MM.1S (cell line): ENCODE data around the gene SDCBP2.

Source experiments
- DNase-seq: peaks from one replicate; pipeline ENCODE4 v3.0.0-alpha.2; 2015
- H2AFZ ChIP-seq: fragments of 300-600 bp; sonication (generic); 2 replicates; pipeline ENCODE4 v1.6.0; 2016; ENCODE audit warnings: antibody characterized with exemption, low read length
- H3F3A ChIP-seq: fragments of 300-600 bp; sonication (generic); 2 replicates; pipeline ENCODE4 v1.6.1; 2016; ENCODE audit warnings: mild to moderate bottlenecking, antibody characterized with exemption, low read length, moderate library complexity, mixed read lengths; ENCODE audit not compliant: insufficient read depth
- H3K27ac ChIP-seq: fragments of 300-600 bp; sonication (generic); 2 replicates; pipeline ENCODE4 v1.5.1; 2016; ENCODE audit warnings: mild to moderate bottlenecking, low read length
- H3K27me3 ChIP-seq: fragments of 300-600 bp; sonication (generic); replicated peaks from 2 replicates; pipeline ENCODE4 v1.6.0; 2016; ENCODE audit warnings: low read length; ENCODE audit not compliant: insufficient read depth
- H3K36me3 ChIP-seq: fragments of 300-600 bp; sonication (generic); replicated peaks from 2 replicates; pipeline ENCODE4 v1.6.1; 2016; ENCODE audit warnings: mild to moderate bottlenecking, low read length, mixed read lengths; ENCODE audit not compliant: insufficient read depth
- H3K4me1 ChIP-seq: fragments of 300-600 bp; sonication (generic); 2 replicates; pipeline ENCODE4 v1.6.1; 2016; ENCODE audit warnings: low read length, mixed read lengths
- H3K4me2 ChIP-seq: fragments of 300-600 bp; sonication (generic); 2 replicates; pipeline ENCODE4 v1.6.0; 2016; ENCODE audit warnings: low read depth, low read length
- H3K4me3 ChIP-seq: fragments of 300-600 bp; sonication (generic); 2 replicates; pipeline ENCODE4 v1.5.1; 2016; ENCODE audit warnings: low read length, mixed read lengths
- H3K79me2 ChIP-seq: fragments of 300-600 bp; sonication (generic); 2 replicates; pipeline ENCODE4 v1.6.1; 2016; ENCODE audit warnings: mixed run types, low read length, mixed read lengths
- H3K9ac ChIP-seq: fragments of 300-600 bp; sonication (generic); 2 replicates; pipeline ENCODE4 v1.6.1; 2016; ENCODE audit warnings: low read length, mixed read lengths
- H3K9me2 ChIP-seq: fragments of 300-600 bp; sonication (generic); replicated peaks from 2 replicates; pipeline ENCODE4 v1.6.1; 2016; ENCODE audit warnings: mild to moderate bottlenecking, low read length, mixed read lengths; ENCODE audit not compliant: insufficient read depth
- H3K9me3 ChIP-seq: fragments of 300-600 bp; sonication (generic); replicated peaks from 2 replicates; pipeline ENCODE4 v1.6.1; 2016; ENCODE audit warnings: mild to moderate bottlenecking, low read length, mixed read lengths; ENCODE audit not compliant: insufficient read depth
- H4K20me1 ChIP-seq: fragments of 300-600 bp; sonication (generic); 2 replicates; pipeline ENCODE4 v1.6.1; 2016; ENCODE audit warnings: mild to moderate bottlenecking, low read length, moderate library complexity, mixed read lengths; ENCODE audit not compliant: insufficient read depth
- EZH2 ChIP-seq: fragments of 300-600 bp; sonication (generic); optimal IDR thresholded peaks from 2 replicates; pipeline ENCODE3; 2017; ENCODE audit warnings: low read depth, mild to moderate bottlenecking, antibody characterized with exemption, low read length, mixed read lengths
- EZH2phosphoT487 ChIP-seq: fragments of 300-600 bp; sonication (generic); IDR thresholded peaks from 2 replicates; pipeline ENCODE4 v1.6.1; 2018; ENCODE audit warnings: antibody characterized with exemption, low read length
- TF ChIP-seq, protein P1 (sequence below): fragments of 300-600 bp; sonication (generic); IDR thresholded peaks from 2 replicates; pipeline ENCODE4 v1.5.1; 2016; ENCODE audit warnings: antibody characterized with exemption, low read length, mixed read lengths

The SDCBP2 gene

DNA sequence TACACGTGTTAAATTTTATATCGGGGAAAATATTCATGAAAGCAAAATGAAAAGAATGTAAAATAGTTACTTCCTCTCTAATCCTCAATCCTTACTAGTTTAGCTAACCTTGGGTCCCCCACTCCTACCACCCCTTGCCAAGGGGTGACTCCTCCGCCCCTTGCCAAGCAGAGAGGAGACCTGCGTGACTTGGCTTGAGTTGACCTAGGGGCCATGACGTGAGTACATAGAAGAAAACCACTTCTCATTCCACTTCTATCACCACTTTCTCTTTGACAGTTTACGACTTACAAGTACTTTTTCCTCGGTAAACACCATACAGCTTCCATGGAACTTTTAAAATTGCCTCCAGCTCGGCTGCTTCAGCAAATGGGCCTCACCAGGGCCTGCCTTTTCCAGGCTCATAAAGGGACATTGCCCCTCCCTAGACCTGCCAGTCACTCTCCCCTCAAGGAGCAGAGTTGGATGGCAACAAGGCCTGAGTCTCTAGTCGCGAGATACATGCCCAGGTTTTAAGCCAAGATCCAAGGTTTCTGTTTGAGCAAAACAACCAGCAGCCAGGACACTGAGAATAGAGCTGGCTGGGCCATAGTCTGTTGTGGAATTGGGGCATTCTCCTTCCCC is 29.9 kb downstream of the SDCBP2 start:
- Histone ChIP-seq H3K79me2 (no peaks in the 10 kb centered on the region), H3K9me2 (no peaks in the 10 kb centered on the region), H3K27me3 (no peaks in the 10 kb centered on the region), H3K4me3 (no peak overlapping the region), H3F3A (no peaks in the 10 kb centered on the region), H3K27ac (no peak overlapping the region), H3K4me1 (no peaks in the 10 kb centered on the region), H2AFZ (no peak overlapping the region), H3K4me2 (no peak overlapping the region), H3K9me3 (no peaks in the 10 kb centered on the region), H4K20me1 (no peaks in the 10 kb centered on the region), H3K9ac (no peak overlapping the region), H3K36me3 (no peaks in the 10 kb centered on the region)
- DNase-seq, result no peak
- TF ChIP-seq EZH2 (no peak), EZH2phosphoT487 (no peak)
- TF ChIP-seq, protein P1, sequence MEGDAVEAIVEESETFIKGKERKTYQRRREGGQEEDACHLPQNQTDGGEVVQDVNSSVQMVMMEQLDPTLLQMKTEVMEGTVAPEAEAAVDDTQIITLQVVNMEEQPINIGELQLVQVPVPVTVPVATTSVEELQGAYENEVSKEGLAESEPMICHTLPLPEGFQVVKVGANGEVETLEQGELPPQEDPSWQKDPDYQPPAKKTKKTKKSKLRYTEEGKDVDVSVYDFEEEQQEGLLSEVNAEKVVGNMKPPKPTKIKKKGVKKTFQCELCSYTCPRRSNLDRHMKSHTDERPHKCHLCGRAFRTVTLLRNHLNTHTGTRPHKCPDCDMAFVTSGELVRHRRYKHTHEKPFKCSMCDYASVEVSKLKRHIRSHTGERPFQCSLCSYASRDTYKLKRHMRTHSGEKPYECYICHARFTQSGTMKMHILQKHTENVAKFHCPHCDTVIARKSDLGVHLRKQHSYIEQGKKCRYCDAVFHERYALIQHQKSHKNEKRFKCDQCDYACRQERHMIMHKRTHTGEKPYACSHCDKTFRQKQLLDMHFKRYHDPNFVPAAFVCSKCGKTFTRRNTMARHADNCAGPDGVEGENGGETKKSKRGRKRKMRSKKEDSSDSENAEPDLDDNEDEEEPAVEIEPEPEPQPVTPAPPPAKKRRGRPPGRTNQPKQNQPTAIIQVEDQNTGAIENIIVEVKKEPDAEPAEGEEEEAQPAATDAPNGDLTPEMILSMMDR, result no peak

DNA sequence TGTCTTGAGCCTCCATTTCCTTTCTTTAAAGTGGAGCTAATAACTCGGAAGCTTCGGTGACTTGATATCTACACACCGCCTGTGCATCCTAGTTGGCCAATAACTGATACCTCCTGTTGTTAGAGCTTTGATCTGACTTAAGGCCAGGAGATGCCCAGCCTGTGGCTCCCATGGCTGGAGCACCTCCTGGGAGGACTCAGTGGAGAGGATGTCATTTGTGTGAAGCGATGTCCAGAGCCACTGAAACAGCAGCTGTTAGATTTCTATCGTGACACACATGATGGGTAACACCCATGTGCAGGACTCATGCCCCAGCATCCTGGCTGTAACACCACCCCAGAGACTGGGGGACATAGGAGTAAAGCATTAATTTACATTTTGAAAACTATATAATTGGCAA is 30.8 kb downstream of the SDCBP2 start:
- TF ChIP-seq, protein P1, result no peak
- TF ChIP-seq EZH2phosphoT487 (no peak), EZH2 (no peak)
- no peak overlapping the region for H3K9ac ChIP-seq
- H3K27me3 ChIP-seq, result no peaks in the 10 kb centered on the region
- no peaks in the 10 kb centered on the region for H4K20me1 ChIP-seq
- DNase-seq, result no peak
- no peaks in the 10 kb centered on the region for H3K36me3 ChIP-seq
- no peak overlapping the region for H3K4me3 ChIP-seq
- H3K79me2 ChIP-seq, result no peaks in the 10 kb centered on the region
- H3K27ac ChIP-seq, result no peak overlapping the region
- no peaks in the 10 kb centered on the region for H3K9me3 ChIP-seq
- no peaks in the 10 kb centered on the region for H3K9me2 ChIP-seq
- no peak overlapping the region for H2AFZ ChIP-seq
- no peaks in the 10 kb centered on the region for H3K4me1 ChIP-seq
- no peak overlapping the region for H3K4me2 ChIP-seq
- no peaks in the 10 kb centered on the region for H3F3A ChIP-seq

DNA sequence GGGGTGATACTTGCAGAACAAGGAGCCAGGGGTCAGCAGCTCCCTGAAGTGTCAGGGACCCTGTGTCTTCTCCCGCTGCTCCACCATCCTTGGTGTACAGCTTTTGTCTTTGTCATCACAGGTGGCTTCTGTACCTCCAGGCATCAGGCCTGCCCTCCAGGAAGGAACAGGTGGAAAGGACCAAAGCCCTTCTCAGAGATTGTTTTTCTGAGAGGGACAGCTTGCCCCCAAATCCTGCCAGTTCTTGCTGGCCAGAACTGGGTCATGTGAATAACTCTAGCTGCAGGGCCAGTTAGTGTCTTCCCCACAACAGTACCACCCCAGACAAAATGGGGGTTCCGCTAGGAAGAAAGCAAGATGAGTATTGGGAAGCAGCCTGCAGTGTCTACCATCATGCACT is 31.5 kb downstream of the SDCBP2 start:
- DNase-seq, result no peak
- no peak overlapping the region for H3K4me2 ChIP-seq

More for the DNA sequence above, 31.5 kb downstream of the SDCBP2 start:
- Histone ChIP-seq H3K4me1 (no peaks in the 10 kb centered on the region), H3K4me3 (no peak overlapping the region), H3K79me2 (no peaks in the 10 kb centered on the region), H3F3A (no peaks in the 10 kb centered on the region), H3K27ac (no peak overlapping the region), H2AFZ (no peak overlapping the region), H3K27me3 (no peaks in the 10 kb centered on the region), H4K20me1 (no peaks in the 10 kb centered on the region), H3K36me3 (no peaks in the 10 kb centered on the region), H3K9me2 (no peaks in the 10 kb centered on the region), H3K9me3 (no peaks in the 10 kb centered on the region), H3K9ac (no peak overlapping the region)
- TF ChIP-seq, protein P1, result no peak
- no peak for TF ChIP-seq EZH2
- no peak for TF ChIP-seq EZH2phosphoT487
